Gastroesophageal sphincter (tissue), 3 donors: ENCODE measurements around the gene XPNPEP3.

Source experiments
- POLR2A ChIP-seq, 2 donors: fragments of 450-650 bp; IDR thresholded peaks; one replicate each; pipeline ENCODE4 v1.6.1; 2017; ENCODE audit warnings: antibody characterized with exemption in 2 of 2, mild to moderate bottlenecking in 2 of 2, moderate library complexity in 1 of 2
- TF ChIP-seq, protein P1 (sequence below), 4 experiments: fragments of 200-600 bp in 2 of 4; fragments of 450-650 bp in 2 of 4; sonication (generic) in 1 of 4; IDR thresholded peaks; one replicate each; pipeline ENCODE4 v1.5.1; 2017 to 2019; ENCODE audit warnings: antibody characterized with exemption in 4 of 4, mild to moderate bottlenecking in 2 of 4, moderate library complexity in 2 of 4

- TF ChIP-seq, protein P1, sequence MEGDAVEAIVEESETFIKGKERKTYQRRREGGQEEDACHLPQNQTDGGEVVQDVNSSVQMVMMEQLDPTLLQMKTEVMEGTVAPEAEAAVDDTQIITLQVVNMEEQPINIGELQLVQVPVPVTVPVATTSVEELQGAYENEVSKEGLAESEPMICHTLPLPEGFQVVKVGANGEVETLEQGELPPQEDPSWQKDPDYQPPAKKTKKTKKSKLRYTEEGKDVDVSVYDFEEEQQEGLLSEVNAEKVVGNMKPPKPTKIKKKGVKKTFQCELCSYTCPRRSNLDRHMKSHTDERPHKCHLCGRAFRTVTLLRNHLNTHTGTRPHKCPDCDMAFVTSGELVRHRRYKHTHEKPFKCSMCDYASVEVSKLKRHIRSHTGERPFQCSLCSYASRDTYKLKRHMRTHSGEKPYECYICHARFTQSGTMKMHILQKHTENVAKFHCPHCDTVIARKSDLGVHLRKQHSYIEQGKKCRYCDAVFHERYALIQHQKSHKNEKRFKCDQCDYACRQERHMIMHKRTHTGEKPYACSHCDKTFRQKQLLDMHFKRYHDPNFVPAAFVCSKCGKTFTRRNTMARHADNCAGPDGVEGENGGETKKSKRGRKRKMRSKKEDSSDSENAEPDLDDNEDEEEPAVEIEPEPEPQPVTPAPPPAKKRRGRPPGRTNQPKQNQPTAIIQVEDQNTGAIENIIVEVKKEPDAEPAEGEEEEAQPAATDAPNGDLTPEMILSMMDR (IDR thresholded peaks at IDR 0.05), result no peak
- no peak for TF ChIP-seq POLR2A (IDR thresholded peaks at IDR 0.05)
These were observed 75.4 kb downstream of the XPNPEP3 start for GRCh38 chr22:40932396-40932795.
